HL-60 (cell line): Measurements from ENCODE around the gene CFAP65.

Experiments used
- POLR2AphosphoS5 ChIP-seq: IDR thresholded peaks from 2 replicates; pipeline ENCODE4 v1.6.1; 2012; ENCODE audit warnings: low read depth
- TF ChIP-seq, protein P1 (sequence below): IDR thresholded peaks from one replicate; pipeline ENCODE4 v1.5.1; 2011; ENCODE audit warnings: low read length, control low read depth, inconsistent platforms; ENCODE audit not compliant: insufficient read depth

DNA sequence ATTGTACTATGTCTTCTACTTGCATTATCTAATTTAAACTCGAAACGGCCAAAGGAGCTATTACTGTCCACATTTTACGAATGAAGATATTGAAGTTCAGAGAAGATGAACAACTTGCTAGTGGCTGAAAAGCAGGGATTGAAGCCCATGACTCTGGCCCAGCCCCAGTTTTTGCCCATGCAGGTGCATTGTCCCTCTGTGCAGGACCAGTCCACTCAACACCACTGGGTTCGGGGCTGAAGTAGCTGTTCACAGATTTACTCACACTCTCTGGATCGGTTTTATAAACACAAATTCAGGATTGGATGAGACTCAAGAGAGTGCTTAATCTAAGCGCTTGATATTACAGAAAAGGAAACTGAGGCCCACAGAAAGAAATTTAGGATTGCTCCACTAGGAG is 20.8 kb upstream of the CFAP65 start:
- TF ChIP-seq, protein P1, sequence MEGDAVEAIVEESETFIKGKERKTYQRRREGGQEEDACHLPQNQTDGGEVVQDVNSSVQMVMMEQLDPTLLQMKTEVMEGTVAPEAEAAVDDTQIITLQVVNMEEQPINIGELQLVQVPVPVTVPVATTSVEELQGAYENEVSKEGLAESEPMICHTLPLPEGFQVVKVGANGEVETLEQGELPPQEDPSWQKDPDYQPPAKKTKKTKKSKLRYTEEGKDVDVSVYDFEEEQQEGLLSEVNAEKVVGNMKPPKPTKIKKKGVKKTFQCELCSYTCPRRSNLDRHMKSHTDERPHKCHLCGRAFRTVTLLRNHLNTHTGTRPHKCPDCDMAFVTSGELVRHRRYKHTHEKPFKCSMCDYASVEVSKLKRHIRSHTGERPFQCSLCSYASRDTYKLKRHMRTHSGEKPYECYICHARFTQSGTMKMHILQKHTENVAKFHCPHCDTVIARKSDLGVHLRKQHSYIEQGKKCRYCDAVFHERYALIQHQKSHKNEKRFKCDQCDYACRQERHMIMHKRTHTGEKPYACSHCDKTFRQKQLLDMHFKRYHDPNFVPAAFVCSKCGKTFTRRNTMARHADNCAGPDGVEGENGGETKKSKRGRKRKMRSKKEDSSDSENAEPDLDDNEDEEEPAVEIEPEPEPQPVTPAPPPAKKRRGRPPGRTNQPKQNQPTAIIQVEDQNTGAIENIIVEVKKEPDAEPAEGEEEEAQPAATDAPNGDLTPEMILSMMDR: no peak
- no peak for TF ChIP-seq POLR2AphosphoS5
